Muscle of leg (tissue), 11 donors: Measurements from ENCODE around the gene CSNK1G1. TPM values are rescaled to one million over a fixed set of nuclear protein-coding genes. Genes with fewer than 3 reads are reported as not detected.

Experiments used
- DNase-seq: peaks from one replicate; pipeline ENCODE4 v3.0.0; 2013
- H3K27ac ChIP-seq: one replicate; pipeline ENCODE4 v1.5.1; 2013; ENCODE audit warnings: mild to moderate bottlenecking, low read length, control low read depth
- H3K27me3 ChIP-seq: one replicate; pipeline ENCODE4 v1.6.1; 2013; ENCODE audit warnings: low read length; ENCODE audit not compliant: control insufficient read depth, insufficient read depth
- H3K36me3 ChIP-seq: one replicate; pipeline ENCODE4 v1.6.1; 2013; ENCODE audit warnings: low read length; ENCODE audit not compliant: control insufficient read depth, insufficient read depth
- H3K4me1 ChIP-seq: one replicate; pipeline ENCODE4 v1.6.1; 2013; ENCODE audit warnings: low read length; ENCODE audit not compliant: control insufficient read depth, insufficient read depth
- H3K4me3 ChIP-seq: one replicate; pipeline ENCODE4 v1.5.1; 2013; ENCODE audit warnings: low read length, control low read depth
- H3K9me3 ChIP-seq: replicated peaks from 2 replicates; pipeline ENCODE4 v1.6.1; 2013; ENCODE audit warnings: low read depth, low read length; ENCODE audit not compliant: control insufficient read depth
- WGBS: methylation state at CpG from one replicate; pipeline ENCODE4 v1.1.5; 2013; ENCODE audit warnings: missing lambda C conversion rate; ENCODE audit not compliant: insufficient coverage; 5-methylcytosine and 5-hydroxymethylcytosine counted together
- polyA plus RNA-seq, 8 donors: library from polyadenylated mRNA; unstranded; fragments of 120-200 nt; gene quantifications; one replicate each; pipeline versions ENCODE4 v1.2.1 to v1.2.3, GENCODE V29; 2013; ENCODE audit warnings: inconsistent platforms in 1 of 8, low replicate concordance in 1 of 8; ENCODE audit not compliant: insufficient read length in 8 of 8, insufficient read depth in 1 of 8
- total RNA-seq: library from RNA; stranded (reverse); fragments of 120-200 nt; gene quantifications from one replicate; pipeline ENCODE4 v1.2.4, GENCODE V29; 2013

The CSNK1G1 gene
- total and polyA plus RNA-seq, 9 donors = 5.8 to 15.5 (median 11.1) TPM

DNA sequence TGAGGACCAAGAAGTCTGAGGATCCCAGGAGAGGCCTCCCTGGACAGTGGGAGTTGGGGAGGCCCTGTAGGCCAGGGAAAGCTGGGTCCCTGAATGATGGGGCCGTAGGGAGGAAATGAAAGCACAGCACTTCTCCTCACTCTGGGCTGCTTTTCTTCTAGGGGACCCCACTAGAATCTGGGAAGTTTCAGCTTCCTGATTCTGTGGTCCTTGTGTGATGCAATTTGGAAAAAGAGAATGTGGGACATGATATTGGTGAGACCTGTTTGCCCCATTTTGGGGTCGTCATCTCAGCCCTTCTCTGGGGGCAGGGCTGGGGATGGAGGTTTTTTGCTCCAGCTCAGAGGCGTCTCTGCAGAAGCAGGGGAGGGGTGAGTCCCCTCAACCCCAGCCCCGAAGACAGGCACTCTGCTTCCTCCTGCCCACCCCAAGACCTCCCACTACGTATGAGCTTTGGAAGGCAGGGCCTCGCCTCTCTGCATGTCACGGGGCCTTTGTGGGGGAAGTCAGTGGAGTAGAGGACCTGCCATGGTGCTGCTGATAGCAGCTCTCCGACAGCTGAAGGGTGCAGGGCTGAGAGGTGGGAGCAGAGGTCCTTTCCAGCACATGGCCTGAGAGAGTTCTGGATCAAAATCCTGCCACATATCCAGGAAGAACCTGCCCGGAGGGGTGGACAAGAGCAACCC is 205.9 kb downstream of the CSNK1G1 start:
- 54% methylated on average over 4 of the region's 9 CpGs for WGBS
- H3K4me3 ChIP-seq = no peak overlapping the region
- peaks cover 18% of the 10 kb centered on the region for H3K36me3 ChIP-seq
- H3K4me1 ChIP-seq = peaks cover 35% of the 10 kb centered on the region
- H3K27me3 ChIP-seq = peaks cover 25% of the 10 kb centered on the region
- no peak overlapping the region for H3K27ac ChIP-seq
- H3K9me3 ChIP-seq = no peaks in the 10 kb centered on the region
- DNase-seq = no peak

GRCh38 chr15:64149424-64149823 is 206.5 kb downstream of the CSNK1G1 start:
- Histone ChIP-seq H3K36me3 (peaks cover 22% of the 10 kb centered on the region), H3K27ac (no peak overlapping the region), H3K9me3 (no peaks in the 10 kb centered on the region), H3K4me3 (no peak overlapping the region), H3K4me1 (peaks cover 38% of the 10 kb centered on the region), H3K27me3 (peaks cover 25% of the 10 kb centered on the region)
- DNase-seq = no peak

DNA sequence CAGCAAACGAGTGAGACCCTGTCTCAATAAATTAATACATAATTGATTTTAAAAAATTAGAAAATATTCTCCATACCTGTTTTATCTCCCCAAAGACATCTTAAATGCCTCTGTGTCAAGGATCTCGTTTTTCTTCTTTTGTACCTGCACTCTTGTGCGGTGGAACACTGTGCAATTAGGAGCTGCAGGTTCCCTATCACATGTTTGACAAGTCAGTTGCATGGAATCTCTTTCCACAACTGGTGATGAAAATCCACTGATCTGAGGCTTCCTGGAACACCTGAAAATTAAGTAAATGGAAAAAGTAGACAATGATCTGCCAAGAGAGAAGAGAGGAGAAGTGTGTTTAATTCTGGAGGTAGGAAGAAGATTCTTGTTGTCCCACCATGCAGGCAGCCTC is 207.4 kb downstream of the CSNK1G1 start:
- Histone ChIP-seq H3K4me3 (no peak overlapping the region), H3K9me3 (no peaks in the 10 kb centered on the region), H3K27me3 (peaks cover 25% of the 10 kb centered on the region), H3K4me1 (peaks cover 29% of the 10 kb centered on the region), H3K27ac (no peak overlapping the region), H3K36me3 (peaks cover 22% of the 10 kb centered on the region)
- DNase-seq = no peak
- 72% methylated on average over 2 of the region's 3 CpGs for WGBS

DNA sequence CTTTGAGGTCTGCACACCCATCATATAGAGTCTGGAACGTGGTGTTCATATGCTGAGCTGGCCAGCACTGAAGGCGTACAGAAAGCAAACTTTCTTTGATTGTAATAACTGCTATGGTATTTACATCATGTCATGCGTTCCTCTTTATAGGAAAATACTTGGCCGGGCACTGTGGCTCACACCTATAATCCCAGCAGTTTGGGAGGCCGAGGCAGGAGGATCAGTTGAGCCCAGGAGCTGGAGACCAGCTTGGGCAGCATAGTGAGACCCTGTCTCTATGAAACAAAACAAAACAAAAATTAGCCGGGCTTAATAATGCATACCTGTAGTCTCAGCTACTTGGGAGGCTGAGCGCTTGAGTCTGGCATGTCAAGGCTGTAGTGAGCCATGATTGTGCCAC is 207.8 kb downstream of the CSNK1G1 start:
- peaks cover 25% of the 10 kb centered on the region for H3K4me1 ChIP-seq
- peaks cover 22% of the 10 kb centered on the region for H3K27me3 ChIP-seq
- H3K36me3 ChIP-seq = peaks cover 26% of the 10 kb centered on the region
- DNase-seq = no peak
- no peak overlapping the region for H3K4me3 ChIP-seq
- WGBS = 80% methylated on average over 3 of the region's 7 CpGs
- H3K27ac ChIP-seq = no peak overlapping the region
- H3K9me3 ChIP-seq = no peaks in the 10 kb centered on the region

GRCh38 chr15:64146885-64147681 is 208.9 kb downstream of the CSNK1G1 start:
- peaks cover 12% of the 10 kb centered on the region for H3K27me3 ChIP-seq
- H3K27ac ChIP-seq = no peak overlapping the region
- H3K4me3 ChIP-seq = no peak overlapping the region
- H3K9me3 ChIP-seq = no peaks in the 10 kb centered on the region
- DNase-seq = no peak
- H3K36me3 ChIP-seq = peaks cover 37% of the 10 kb centered on the region
- peaks cover 15% of the 10 kb centered on the region for H3K4me1 ChIP-seq
- 81% methylated on average over 23 of the region's 26 CpGs for WGBS

GRCh38 chr15:64146520-64146884 is 209.5 kb downstream of the CSNK1G1 start:
- H3K27me3 ChIP-seq = peaks cover 6% of the 10 kb centered on the region
- WGBS = 50% methylated on average over 1 of the region's 3 CpGs
- no peak overlapping the region for H3K4me3 ChIP-seq
- no peak overlapping the region for H3K27ac ChIP-seq
- peaks cover 42% of the 10 kb centered on the region for H3K36me3 ChIP-seq
- no peaks in the 10 kb centered on the region for H3K9me3 ChIP-seq
- no peak for DNase-seq
- H3K4me1 ChIP-seq = peaks cover 10% of the 10 kb centered on the region

GRCh38 chr15:64146041-64146440 is 209.9 kb downstream of the CSNK1G1 start:
- H3K27me3 ChIP-seq = peaks cover 2% of the 10 kb centered on the region
- no peak for DNase-seq
- 78% methylated on average over 6 of the region's 6 CpGs for WGBS
- H3K27ac ChIP-seq = no peak overlapping the region
- no peaks in the 10 kb centered on the region for H3K9me3 ChIP-seq
- H3K4me1 ChIP-seq = peaks cover 6% of the 10 kb centered on the region
- H3K4me3 ChIP-seq = no peak overlapping the region
- H3K36me3 ChIP-seq = peaks cover 47% of the 10 kb centered on the region

DNA sequence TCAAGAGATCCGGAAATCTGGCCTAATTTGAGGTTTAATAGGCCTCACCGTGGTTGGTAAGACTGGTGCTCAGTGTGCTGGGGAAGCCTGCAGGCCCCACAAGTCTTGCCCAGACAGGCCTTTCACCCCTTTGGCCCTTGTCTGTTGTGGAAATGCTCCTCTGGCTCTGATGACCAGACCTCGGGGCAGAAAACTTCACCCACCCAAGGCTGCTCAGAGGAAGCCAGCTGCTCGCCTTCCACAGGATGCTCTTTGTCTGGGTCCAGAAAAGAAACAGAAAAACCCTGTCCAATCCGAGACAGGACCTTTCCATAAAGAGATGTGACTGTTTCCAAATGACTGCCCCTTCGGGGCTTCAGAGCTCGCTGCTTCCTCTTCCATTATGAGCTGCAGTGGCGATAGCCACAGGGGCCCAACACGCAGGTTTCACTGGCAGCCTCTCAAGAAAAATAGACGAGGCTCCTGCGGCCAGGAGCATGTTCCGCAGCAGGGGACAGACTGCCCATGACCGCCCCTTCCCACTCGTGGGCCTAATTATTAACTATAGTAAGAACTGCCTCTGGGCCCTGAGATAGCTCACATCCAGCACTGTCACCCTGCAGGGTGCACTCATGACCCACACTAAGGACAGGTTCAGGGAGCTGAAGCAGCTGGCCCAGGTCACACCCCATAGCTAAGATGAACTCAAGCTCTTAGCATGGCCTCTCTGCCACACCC is 211.2 kb downstream of the CSNK1G1 start:
- Histone ChIP-seq H3K4me3 (no peak overlapping the region), H3K27ac (peak overlapping the region; percentile 7), H3K4me1 (peaks cover 5% of the 10 kb centered on the region), H3K36me3 (peaks cover 51% of the 10 kb centered on the region), H3K9me3 (no peaks in the 10 kb centered on the region), H3K27me3 (no peaks in the 10 kb centered on the region)
- DNase-seq = no peak
- 79% methylated on average over 14 of the region's 14 CpGs for WGBS

DNA sequence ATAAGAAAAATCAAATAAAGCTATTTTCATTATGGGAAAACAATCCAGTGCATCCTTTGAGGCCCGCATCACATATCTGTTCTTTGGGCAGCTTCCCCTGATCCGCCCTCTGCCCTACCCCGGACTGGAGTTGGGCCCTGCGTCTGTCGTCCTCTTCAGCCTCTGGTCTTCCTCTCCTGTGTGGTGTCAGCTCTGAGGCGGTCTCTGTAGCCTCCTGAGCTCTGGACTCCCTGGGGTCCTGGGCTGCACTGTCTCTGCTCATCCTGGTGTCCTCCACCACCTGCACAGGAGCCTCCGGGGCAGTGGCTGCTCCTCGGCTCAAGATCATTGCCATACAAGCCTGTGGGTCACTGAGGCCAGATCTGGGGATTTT is 211.8 kb downstream of the CSNK1G1 start:
- Histone ChIP-seq H3K36me3 (peaks cover 51% of the 10 kb centered on the region), H3K4me1 (peaks cover 5% of the 10 kb centered on the region), H3K27me3 (no peaks in the 10 kb centered on the region), H3K27ac (no peak overlapping the region), H3K4me3 (no peak overlapping the region), H3K9me3 (no peaks in the 10 kb centered on the region)
- DNase-seq = no peak
- WGBS = 82% methylated on average over 8 of the region's 8 CpGs

- no peak overlapping the region for H3K4me3 ChIP-seq
- 76% methylated on average over 5 of the region's 6 CpGs for WGBS
- no peak for DNase-seq
- peaks cover 57% of the 10 kb centered on the region for H3K36me3 ChIP-seq
- no peak overlapping the region for H3K27ac ChIP-seq
- H3K4me1 ChIP-seq = peaks cover 5% of the 10 kb centered on the region
- H3K9me3 ChIP-seq = no peaks in the 10 kb centered on the region
- H3K27me3 ChIP-seq = no peaks in the 10 kb centered on the region
These were observed 212.7 kb downstream of the CSNK1G1 start for GRCh38 chr15:64143276-64143675.
